GM12874 (cell line): ENCODE results near the gene NME7.

Source experiments
- TF ChIP-seq, protein P1 (sequence below): IDR thresholded peaks from 2 replicates; pipeline ENCODE4 v1.5.1; 2011; ENCODE audit warnings: low read depth, mild to moderate bottlenecking, control low read depth, low read length, moderate library complexity; ENCODE audit not compliant: insufficient read depth

Gene NME7

DNA sequence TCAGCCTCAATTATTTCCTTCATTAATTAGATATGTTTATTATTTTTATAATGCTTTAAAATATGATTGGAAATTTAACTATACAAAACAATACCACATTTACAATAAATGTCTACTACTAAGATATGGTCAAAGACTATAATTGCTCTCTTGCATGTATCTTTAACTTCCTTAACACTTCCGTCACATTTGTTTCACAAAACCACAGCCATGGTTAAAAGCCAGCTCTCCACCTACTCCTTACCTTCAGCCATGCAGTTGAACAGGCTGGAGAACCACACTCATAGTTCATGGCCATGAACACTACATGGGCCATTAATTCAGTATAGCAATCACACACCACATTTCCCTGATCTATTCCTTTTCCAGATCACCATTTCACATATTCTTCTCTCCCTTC, 72.2 kb downstream of the NME7 start:
- TF ChIP-seq, protein P1, sequence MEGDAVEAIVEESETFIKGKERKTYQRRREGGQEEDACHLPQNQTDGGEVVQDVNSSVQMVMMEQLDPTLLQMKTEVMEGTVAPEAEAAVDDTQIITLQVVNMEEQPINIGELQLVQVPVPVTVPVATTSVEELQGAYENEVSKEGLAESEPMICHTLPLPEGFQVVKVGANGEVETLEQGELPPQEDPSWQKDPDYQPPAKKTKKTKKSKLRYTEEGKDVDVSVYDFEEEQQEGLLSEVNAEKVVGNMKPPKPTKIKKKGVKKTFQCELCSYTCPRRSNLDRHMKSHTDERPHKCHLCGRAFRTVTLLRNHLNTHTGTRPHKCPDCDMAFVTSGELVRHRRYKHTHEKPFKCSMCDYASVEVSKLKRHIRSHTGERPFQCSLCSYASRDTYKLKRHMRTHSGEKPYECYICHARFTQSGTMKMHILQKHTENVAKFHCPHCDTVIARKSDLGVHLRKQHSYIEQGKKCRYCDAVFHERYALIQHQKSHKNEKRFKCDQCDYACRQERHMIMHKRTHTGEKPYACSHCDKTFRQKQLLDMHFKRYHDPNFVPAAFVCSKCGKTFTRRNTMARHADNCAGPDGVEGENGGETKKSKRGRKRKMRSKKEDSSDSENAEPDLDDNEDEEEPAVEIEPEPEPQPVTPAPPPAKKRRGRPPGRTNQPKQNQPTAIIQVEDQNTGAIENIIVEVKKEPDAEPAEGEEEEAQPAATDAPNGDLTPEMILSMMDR: no peak

DNA sequence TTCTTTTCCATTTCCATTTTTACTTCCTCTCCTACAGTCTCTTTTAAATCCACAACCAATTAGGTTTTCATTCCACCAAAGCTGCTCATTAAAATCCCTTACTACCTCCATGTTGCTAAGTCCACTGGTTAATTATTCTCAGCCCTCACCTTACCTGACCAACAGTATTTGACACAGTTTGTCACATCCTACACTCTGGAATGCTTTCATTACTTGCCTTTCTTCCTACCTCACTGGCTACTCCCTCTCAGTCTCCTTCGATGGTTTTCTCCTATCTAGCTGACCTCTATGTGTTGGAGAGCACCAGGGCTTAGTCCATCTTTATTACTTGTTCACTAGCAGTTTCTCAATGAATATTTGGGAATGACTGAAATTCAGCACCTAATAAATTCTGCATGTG, 78.6 kb downstream of the NME7 start:
- TF ChIP-seq, protein P1: no peak

DNA sequence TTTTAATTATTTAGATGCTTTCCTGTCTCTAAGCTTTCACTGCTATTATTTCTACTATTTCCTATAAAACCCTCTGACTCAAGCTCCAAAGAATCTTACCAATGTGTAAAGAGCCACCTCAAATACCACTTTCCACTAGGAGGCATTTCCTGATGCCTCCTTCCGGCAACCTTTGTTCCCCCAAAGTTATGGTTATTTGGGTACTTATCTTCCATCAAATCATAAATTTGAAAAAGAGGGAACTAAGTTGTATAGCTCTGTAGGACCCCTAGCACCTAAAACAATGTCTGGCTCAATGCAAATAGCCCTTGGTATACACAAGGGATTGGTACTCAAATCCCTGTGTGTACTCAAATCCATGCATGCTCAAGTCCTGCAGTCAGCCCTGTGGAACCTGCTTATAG, 79.6 kb downstream of the NME7 start:
- TF ChIP-seq, protein P1: no peak

DNA sequence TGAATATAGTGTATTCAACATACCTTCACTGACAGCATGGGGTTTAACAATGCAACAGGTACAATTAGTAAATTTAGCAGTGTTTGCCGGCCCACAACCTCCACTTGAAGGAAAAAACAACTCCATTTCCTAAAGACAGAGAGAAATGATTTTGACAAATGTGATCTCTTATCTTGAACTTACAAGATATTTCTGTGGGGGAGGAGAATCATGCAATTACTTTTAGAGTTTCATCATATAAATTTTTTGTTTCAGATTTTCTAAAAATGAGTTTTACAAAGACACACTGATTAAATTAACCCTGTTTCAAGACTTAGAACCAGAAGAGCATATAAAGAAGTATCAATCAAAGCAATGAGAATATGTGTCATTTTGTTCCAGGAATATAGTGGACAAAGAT, 80.3 kb downstream of the NME7 start:
- TF ChIP-seq, protein P1: no peak

DNA sequence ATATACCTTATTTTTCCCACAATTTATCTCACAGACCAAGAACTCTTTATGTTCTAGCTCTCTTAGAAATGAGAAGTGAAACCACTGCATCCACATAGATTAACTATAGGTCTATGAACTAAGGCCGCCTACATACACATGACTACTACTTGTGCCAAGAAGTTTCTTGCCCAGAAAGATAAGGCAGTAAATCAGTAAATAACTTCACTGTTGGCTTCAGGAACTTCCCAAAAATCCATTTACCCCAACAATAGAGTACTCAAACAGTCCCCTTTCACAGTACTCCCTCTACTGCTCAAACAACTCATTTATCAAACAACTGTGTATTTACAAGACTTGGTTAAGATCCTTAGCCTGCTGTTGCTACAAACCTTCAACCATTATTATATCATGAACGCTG, 96.5 kb downstream of the NME7 start:
- TF ChIP-seq, protein P1: no peak

DNA sequence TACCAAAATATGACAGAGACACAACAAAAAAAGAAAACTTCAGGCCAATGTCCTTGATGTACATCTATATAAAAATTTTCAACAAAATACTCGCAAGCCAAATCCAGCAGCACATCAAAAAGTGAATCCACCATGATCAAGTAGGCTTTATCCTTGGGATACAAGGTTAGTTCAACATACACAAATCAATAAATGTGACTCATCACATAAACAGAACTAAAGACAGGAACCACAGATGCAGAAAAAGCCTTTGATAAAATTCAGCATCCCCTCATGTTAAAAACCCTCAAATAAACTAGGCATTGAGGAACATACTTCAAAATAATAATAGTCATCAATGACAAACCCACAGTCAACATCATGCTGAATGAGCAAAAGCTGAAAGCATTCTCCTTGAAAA, 101.5 kb downstream of the NME7 start:
- TF ChIP-seq, protein P1: no peak

DNA sequence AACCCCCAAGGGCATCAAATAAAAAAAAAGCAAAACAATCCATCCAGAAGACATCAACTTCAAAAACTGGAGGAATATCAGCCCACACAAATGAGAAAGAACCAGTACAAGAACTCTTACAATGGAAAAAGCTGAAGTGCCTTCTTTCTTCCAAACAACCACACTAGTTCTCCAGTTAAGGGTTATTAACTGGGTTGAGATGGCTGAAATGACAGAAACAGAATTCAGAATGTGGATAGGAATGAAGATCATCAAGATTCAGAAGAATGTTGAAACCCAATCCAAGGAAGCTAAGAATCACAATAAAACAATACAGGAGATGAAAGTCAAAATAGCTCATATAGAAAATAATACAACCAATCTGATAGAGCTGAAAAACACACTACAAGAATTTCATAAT, 104.5 kb downstream of the NME7 start:
- TF ChIP-seq, protein P1: no peak

DNA sequence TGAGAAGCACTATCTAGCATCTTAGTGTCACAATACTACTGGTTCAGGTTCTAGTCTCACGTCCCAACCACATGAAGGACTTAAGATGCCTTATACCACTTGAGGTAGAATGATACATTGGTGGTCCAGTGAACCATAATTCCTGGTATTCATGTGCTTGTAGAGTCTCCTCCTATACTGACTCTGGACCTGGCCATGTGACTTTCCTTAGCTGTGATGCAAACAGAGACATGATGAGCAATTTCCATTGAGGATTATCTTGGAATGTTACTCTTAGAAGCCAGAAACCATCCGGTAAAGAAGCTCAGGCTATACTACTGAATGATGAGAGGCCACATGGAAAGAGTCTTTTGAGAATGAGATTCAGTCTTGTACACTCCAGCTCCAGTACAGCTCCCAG, 105.7 kb downstream of the NME7 start:
- TF ChIP-seq, protein P1: no peak
